Measurements from ENCODE around the gene CHAMP1.

Gene CHAMP1, protein sequence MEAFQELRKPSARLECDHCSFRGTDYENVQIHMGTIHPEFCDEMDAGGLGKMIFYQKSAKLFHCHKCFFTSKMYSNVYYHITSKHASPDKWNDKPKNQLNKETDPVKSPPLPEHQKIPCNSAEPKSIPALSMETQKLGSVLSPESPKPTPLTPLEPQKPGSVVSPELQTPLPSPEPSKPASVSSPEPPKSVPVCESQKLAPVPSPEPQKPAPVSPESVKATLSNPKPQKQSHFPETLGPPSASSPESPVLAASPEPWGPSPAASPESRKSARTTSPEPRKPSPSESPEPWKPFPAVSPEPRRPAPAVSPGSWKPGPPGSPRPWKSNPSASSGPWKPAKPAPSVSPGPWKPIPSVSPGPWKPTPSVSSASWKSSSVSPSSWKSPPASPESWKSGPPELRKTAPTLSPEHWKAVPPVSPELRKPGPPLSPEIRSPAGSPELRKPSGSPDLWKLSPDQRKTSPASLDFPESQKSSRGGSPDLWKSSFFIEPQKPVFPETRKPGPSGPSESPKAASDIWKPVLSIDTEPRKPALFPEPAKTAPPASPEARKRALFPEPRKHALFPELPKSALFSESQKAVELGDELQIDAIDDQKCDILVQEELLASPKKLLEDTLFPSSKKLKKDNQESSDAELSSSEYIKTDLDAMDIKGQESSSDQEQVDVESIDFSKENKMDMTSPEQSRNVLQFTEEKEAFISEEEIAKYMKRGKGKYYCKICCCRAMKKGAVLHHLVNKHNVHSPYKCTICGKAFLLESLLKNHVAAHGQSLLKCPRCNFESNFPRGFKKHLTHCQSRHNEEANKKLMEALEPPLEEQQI

GRCh38 chr13:114314074-114314912, at the start of gene CHAMP1:
CHAMP1 (plus strand) TSS chr13:114314503; CDS start chr13:114323843, 9,340 bp downstream.
- peak; percentile 94 for DNase-seq (ENCODE audit: low spot score)

- peak; percentile 36 for DNase-seq (ENCODE audit: low spot score)
Measured at GRCh38 chr13:114264886-114265611, 49.3 kb upstream of the CHAMP1 start.

GRCh38 chr13:114266241-114266640, 48.1 kb upstream of the CHAMP1 start:
- no peak for DNase-seq (ENCODE audit: low spot score)

DNA sequence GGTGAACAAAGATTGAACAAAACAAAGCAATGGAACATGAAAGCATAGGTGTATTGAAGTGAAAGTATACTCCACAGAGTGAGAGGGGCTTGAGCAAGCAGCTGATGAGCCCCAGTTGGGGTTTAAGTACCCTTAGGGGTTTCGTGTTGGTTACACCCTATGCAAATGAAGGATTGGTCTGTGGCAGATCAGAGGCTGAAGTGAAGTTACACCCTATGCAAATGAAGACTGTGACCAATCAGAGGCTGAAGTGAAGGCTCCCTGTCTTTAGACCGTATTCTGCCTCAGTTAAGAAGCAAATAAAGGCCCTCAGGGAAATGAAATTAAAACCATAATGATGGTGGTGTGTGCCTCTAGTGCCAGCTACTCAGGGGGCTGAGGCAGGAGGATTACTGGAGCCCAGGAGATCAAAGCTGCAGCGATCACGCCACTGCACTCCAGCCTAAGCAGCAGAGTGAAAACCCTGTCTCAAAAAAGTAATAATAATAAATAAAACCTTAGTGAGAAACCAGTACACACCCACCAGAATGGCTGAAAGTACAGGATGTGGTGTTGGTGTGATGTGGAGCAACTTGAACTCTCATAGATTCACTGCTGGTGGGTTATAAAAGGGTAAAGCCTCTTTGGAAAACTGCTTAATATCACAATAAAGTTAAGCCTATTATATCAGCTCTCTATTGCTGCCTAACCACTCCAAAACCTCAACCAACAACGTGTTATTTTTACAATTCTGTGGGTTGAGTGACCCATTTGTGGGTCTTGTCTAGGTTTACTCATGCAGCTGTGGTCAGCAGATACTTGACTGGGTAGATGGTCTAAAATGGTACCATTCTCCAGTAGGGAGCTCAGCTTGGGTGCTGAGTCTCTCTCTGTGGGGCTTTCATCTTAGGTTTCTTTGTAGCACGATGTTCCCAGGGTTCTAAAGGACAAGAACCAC, 45.7 kb upstream of the CHAMP1 start:
- no peak for DNase-seq (ENCODE audit: low spot score)

- no peak for DNase-seq (ENCODE audit: low spot score)
Measured at GRCh38 chr13:114269281-114269770, 45.0 kb upstream of the CHAMP1 start.

- DNase-seq (ENCODE audit: low spot score): no peak
Measured at GRCh38 chr13:114272977-114273376, 41.3 kb upstream of the CHAMP1 start.

GRCh38 chr13:114275304-114275703, 39.0 kb upstream of the CHAMP1 start:
- no peak for DNase-seq (ENCODE audit: low spot score)

DNA sequence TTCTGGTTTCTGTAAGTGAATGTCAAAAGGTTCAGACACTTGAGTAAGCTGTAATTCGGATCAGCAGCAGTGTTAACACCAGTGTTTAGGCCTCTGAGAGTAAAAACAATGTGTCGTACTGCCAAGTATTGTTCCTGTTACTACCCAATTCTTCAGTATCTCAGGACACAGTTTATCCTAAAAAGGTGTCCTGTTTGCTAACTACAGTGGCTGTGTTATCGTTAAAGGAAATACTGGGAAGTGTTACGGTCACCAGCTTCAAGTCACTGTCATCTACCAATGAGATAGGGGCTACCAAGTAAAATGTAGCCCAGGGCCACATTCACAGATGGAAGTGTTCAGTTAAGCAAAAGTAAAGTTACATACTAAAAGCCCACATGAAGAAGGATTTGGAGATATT, 35.2 kb upstream of the CHAMP1 start:
- no peak for DNase-seq (ENCODE audit: low spot score)

- no peak for DNase-seq (ENCODE audit: low spot score)
Measured at GRCh38 chr13:114279758-114280355, 34.4 kb upstream of the CHAMP1 start.

DNA sequence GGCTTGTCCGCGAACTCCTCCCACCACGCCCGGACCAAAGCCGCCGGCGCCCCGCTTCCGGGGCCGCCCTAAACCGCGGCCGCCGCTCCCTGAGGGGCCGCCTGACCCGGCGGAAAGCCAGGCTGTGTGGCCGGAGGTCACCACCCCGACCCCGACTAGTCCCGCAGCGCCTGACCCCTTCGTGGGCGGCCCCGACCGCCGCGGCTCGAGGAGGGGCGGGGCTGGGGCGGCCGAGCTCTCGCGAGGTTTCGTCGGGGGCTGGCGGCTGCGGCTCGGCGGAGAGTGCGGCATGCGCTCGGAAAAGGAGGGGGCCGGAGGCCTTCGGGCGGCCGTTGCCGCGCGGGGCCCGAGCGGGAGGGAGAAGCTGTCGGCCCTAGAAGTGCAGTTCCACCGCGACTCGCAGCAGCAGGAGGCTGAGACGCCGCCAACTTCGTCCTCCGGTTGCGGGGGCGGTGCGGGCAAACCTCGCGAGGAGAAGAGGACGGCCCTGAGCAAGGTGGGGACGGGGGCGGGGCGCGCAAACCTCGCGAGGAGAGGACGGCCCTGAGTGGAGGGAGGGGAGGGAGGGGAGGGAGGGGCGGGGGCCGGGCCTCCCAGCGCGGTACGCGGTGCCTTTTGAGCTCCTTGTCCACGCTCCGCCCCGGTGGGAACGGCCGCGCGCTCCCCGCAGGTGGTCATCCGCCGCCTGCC, 32.8 kb upstream of the CHAMP1 start, which contains the start of gene UPF3A:
UPF3A (plus strand) TSS at position 251 of the 690 bp plus-strand sequence; CDS start at position 290, 39 bp downstream.
- DNase-seq (ENCODE audit: low spot score): peak; percentile 92

DNA sequence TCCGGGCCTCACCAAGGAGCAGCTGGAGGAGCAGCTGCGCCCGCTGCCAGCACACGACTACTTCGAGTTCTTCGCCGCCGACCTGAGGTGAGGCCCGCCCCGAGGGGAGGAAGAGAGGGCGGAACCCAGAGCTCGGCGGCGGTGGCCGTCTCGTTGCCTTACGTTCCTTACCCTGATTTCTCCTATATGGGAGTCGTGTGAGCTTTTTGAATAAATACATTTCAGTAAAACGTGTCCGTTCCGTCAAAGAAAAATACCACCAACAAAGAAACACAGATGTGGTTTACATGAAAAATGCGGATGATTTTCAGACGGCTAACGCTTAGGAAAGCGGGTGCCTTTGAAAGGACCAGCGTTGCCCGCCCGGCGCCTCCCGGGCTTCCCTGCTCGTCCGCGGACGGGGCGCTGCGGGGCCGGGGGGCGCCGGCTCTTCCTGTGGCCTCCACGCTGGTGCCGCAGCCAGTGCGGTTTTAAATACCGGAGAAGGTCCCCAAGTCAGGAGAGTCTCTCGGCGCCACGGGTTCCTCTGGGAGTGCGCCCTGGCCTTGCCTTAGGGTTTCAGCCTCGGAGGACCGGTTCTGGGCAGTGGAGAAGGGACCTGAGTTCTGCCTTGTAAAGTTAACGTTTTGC, 32.1 kb upstream of the CHAMP1 start:
- DNase-seq (ENCODE audit: low spot score): peak; percentile 60

- DNase-seq (ENCODE audit: low spot score): no peak
Measured at GRCh38 chr13:114283576-114283975, 30.7 kb upstream of the CHAMP1 start.

DNA sequence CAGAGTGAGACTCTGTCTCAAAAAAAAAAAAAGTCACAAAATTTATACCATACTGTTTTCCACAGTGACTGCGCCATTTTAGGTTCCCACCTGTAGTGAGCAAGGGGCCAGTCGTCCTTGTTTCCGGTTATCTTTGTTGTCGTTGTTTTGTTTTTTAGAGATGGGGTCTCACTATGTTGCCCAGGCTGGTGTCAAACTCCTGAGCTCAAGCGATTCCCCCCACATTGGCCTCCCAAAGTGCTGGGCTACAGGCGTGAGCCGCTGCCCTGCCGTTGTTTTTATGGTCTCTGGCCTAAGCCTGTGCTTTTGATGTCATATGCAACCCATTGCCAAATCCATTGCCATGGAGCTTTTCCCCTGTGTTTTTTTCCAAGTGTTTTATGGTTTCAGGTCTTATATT, 29.6 kb upstream of the CHAMP1 start:
- no peak for DNase-seq (ENCODE audit: low spot score)

DNA sequence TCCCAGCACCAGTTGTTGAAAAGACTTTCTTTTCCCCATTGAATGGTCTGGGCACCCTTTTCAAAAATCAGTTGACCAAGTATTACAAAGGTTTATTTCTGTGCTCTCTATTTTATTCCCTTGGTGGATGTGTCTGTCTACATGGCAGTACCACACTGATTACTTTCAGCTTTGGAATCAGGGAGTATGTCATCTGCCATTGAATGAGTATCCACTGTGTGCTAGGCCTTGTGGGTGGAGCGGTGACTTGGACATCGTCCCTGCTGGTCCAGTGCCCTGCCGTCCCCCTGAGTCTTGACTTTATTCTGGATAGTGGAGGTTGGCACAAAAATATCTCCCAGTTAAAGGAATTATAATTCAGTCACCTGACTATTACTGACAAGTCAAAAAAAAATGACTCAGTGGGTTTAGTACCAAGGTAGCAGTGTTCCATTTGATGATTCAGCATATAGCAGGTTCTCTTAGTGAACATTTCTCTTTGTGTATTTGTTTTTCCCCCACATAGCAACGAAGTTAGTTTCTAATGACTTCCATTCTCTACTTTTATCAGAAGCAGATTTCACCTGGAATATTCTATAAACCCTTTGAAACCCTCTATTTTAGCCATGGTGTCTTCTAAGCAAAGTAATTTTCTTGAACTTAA, 29.0 kb upstream of the CHAMP1 start:
- DNase-seq (ENCODE audit: low spot score): no peak

DNA sequence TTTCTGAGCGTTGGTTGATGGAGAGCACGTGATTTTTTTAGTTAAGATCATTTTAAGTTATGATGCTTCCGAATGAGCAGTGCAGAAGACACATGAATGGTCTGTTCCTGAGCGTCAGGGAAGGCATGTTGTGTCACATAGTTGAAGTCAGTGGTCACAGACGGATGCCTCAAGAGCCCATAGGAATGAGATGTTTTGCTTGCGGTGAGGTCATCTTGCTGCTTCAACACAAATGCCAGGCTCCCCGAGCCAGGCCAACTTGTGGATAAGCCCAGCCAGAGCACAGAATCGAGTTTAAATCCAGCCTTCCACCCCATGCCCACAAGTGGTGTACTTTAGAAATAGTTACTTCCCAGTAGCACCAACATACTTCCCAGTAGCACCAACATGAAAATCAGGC, 27.5 kb upstream of the CHAMP1 start:
- DNase-seq (ENCODE audit: low spot score): no peak

DNA sequence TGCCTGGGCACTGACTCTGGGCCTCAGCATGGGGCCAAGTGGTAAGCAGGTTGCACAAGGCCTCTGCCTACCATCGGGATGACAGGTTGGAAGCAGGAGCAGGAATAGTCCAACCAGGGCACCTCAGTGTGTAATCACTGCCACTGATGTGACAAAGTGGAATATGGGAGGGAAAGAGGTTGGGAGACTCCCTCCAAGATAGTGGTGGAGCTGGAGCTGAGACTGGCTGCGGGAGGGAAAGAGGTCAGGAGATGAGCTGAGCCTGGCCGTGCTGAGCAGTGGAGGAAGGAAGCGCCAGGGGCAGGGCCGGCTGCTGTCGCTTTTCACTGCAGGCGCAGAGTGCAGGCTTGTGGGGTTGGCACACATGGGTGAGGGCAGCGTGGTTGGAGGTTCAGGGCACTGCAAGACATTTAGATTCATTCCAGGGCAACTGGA, 26.1 kb upstream of the CHAMP1 start:
- DNase-seq (ENCODE audit: low spot score): no peak

GRCh38 chr13:114296448-114296847, 17.9 kb upstream of the CHAMP1 start:
- no peak for DNase-seq (ENCODE audit: low spot score)

DNA sequence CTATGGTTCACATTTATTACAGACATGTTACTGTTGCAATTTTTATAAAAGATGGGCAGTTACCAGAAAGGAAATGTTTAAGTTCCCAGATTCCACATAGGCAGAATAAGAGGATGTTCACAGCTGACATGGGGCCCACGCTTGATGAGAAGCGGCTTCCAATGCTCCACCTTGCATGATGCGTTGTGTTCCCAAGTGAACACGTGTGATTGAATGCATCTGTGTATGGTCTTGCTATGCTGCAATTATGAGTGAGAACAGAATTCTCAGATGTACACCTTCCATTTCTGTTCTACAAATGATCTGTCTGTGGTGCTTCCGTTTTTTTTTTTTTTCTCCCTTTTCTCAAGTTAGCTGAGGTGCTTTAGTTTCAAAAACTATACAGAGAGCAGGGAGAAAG, 17.4 kb upstream of the CHAMP1 start:
- no peak for DNase-seq (ENCODE audit: low spot score)
